Muscle layer of colon (tissue), 2 donors: ENCODE data around the gene FAM222A.
"Not testable (repeated sequence)": the region's sequence is repeated elsewhere in the genome, so short reads cannot be mapped to it uniquely, and the experiment has no call there.

Experiments used
- H3K27ac ChIP-seq: one replicate; pipeline ENCODE4 v1.7.0; 2013; ENCODE audit warnings: low read depth, mild to moderate bottlenecking, low read length, moderate library complexity
- H3K27me3 ChIP-seq, 2 donors: one replicate each; pipeline ENCODE4 v1.7.0; 2013; ENCODE audit warnings: low read length in 2 of 2, mild to moderate bottlenecking in 2 of 2; ENCODE audit not compliant: insufficient read depth in 2 of 2, control insufficient read depth in 1 of 2
- H3K36me3 ChIP-seq: one replicate; pipeline ENCODE4 v1.7.0; 2013; ENCODE audit warnings: mild to moderate bottlenecking, low read length; ENCODE audit not compliant: insufficient read depth
- H3K4me1 ChIP-seq: one replicate; pipeline ENCODE4 v1.7.0; 2013; ENCODE audit warnings: mild to moderate bottlenecking, low read length; ENCODE audit not compliant: insufficient read depth
- H3K4me3 ChIP-seq, 2 donors: one replicate each; pipeline ENCODE4 v1.7.0; 2013; ENCODE audit warnings: low read length in 2 of 2, low read depth in 1 of 2, mild to moderate bottlenecking in 1 of 2, moderate library complexity in 1 of 2
- H3K9ac ChIP-seq: one replicate; pipeline ENCODE4 v1.7.0; 2013; ENCODE audit warnings: low read length
- H3K9me3 ChIP-seq: one replicate; pipeline ENCODE4 v1.7.0; 2013; ENCODE audit warnings: mild to moderate bottlenecking, low read length
- donor health status: abdominal sarcoma.
- donor health status: Adenocarcinoma of cecum.

The FAM222A gene

DNA sequence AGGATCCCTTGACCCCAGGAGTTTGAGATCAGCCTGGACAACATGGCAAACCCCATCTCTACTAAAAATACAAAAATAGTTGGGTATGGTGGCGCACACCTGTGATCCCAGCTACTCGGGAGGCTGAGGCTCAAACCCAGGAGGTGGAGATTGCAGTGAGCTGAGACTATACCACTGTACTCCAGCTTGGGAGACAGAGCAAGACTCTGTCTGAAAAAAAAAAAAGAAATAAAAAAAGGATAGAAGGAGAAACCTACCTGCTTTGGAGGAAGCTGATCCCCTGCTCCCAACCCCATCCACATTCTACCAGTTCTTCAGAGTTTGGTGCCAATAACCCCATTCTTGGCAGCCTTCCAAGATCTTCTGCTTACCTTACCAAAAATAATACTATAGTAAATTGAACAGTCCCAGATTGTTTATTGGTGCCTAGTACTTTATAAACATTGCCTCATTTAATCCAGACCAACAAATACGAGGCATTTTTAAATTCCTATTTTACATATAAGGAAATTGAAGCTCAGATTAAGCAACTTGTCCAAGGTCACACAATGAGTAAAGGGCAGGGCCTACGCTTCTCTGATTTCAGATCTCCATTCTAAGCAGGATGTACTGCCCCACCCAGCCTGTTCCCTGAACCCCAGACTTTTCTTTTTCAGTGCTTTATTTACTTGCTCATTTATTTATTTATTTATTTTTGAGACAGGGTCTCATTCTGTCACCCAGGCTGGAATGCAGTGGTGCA, 33.2 kb upstream of the FAM222A start:
- Histone ChIP-seq H3K9me3 (no peaks in the 10 kb centered on the region), H3K9ac (no peak overlapping the region), H3K4me1 (peaks cover 6% of the 10 kb centered on the region), H3K27me3 (no peaks in the 10 kb centered on the region), H3K27ac (no peak overlapping the region), H3K36me3 (no peaks in the 10 kb centered on the region), H3K4me3 (no peak overlapping the region)

DNA sequence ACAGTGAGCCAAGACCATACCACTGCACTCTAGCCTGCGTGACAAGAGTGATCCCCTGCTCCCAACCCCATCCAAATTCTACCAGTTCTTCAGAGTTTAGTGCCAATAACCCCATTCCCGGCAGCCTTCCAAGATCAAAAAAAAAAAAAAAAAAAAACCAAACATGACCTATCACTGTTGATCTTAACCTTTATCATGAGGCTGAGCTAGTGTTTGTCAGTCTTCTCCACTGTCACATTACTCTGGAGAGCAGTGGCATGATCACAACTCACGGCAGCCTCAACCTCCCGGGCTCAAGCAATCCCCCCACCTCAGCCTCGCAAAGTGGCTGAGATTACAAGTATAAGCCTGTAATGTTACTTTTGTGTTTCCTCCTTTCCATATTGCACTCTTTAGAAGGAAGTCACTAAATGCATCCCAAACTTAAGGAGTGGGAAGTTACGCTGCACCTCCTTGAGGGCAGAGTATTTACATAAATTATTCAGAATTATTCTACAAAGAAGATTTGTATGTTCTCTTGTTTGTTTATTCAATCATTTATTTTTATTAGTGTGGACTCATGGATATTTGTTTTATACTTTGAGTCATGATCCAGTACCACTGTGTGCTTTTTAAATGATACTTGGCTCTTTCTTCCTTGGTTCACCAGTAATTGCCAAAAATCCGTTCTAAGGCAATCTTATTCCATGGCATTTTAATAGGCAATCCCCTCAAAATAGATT, 31.5 kb upstream of the FAM222A start:
- Histone ChIP-seq H3K4me1 (peaks cover 6% of the 10 kb centered on the region), H3K9me3 (no peaks in the 10 kb centered on the region), H3K27me3 (no peaks in the 10 kb centered on the region), H3K4me3 (no peak overlapping the region), H3K36me3 (no peaks in the 10 kb centered on the region), H3K9ac (no peak overlapping the region), H3K27ac (no peak overlapping the region)

DNA sequence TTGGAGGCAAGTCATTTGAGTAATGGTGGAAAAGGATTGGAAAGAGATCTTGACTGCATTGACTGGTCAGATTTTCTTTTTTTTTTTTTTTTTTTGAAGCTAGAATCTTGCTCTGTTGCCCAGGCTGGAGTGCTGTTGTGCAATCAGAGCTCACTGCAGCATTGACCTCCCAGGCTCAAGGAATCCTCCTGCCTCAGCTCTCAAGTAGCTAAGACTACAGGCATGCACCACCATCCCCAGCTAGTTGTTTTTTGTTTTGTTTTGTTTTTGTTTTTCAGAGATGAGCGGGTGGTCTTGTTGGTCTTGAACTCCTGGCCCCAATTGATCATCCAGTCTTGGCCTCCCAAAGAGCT, 30.9 kb upstream of the FAM222A start:
- Histone ChIP-seq H3K4me1 (peaks cover 6% of the 10 kb centered on the region), H3K9me3 (no peaks in the 10 kb centered on the region), H3K36me3 (no peaks in the 10 kb centered on the region), H3K27ac (no peak overlapping the region), H3K9ac (no peak overlapping the region), H3K27me3 (no peaks in the 10 kb centered on the region), H3K4me3 (no peak overlapping the region)

DNA sequence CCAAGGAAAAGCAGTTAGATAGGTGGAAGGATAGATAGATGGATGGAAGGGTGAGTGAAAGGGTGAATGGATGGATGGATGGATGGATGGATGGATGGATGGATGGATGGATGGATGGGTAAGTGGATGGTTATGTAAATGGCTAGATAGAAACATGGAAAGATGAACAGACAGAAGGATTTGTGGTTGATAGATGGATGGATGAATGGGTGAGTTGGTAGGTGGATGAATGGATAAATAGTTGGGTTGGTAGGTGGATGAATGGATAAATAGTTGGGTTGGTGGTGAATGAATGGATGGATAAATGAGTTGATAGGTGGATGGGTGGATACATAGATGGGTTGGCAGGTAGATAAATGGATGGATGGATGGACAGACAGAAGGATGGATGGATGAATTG, 30.3 kb upstream of the FAM222A start:
- Histone ChIP-seq H3K27ac (no peak overlapping the region), H3K9ac (no peak overlapping the region), H3K4me1 (peaks cover 6% of the 10 kb centered on the region), H3K27me3 (no peaks in the 10 kb centered on the region), H3K36me3 (no peaks in the 10 kb centered on the region), H3K9me3 (no peaks in the 10 kb centered on the region), H3K4me3 (no peak overlapping the region)

DNA sequence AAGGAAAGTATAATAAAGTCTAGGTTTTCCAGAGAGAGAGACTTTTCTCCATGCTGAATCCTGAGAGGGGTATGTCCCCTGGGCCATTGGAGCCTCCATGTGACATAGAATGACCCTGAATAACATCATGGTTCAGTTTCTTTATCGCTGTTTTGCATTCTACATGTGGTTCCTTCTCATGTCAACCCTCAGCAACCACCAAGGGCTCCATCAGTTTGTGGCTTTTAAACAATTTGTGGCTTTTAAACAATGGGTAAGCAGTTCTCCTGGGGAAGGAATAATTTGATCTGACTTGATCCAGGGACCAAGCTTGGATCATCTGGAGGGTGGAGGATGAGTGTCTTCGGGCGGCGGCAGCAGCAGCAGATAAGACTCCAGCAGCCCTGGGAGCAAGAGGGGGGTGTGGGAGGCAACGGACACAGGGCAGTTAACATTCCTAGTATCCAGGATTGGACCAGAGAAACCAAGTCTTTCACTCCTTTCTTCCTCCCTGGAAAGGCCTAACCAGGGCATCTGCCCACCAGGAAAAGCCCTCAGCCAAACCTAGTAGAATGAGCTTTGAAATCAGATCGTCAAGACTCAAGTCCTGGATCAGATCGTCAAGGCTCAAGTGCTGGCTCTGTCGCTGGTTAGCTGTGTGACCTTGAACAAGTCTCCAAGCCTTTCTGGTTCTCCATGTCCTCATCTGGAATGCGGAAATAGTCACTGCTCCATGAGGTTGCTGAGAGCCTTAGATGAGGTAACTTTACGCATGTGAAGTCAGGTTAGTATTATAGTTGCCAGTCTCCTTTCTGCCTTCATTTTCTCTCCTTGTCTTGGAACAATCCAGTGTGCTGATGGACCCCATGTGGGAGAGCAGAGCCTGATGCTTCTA, 27.8 kb upstream of the FAM222A start:
- Histone ChIP-seq H3K4me3 (no peak overlapping the region), H3K9ac (no peak overlapping the region), H3K36me3 (no peaks in the 10 kb centered on the region), H3K27ac (no peak overlapping the region), H3K4me1 (no peaks in the 10 kb centered on the region), H3K9me3 (no peaks in the 10 kb centered on the region), H3K27me3 (no peaks in the 10 kb centered on the region)

DNA sequence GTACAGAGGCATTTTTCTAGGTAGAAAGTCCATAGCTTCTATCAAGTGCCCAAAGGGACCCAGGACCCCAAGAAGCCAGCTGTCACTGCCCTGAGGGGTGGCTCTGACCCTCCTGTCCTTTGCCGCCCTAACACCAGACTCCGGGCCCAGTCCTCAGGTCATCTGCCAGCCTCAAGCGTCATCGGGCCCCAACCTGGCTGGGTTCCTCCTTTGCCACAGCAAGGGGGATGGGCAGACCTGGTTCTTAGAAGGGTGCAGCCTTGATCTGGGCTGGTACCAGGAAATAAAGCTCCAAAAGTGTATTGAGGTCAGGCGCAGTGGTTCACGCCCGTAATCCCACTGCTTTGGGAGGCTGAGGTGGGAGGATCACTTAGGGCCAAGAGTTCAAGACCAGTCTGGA, 27.1 kb upstream of the FAM222A start:
- no peaks in the 10 kb centered on the region for H3K9me3 ChIP-seq
- no peak overlapping the region for H3K4me3 ChIP-seq
- no peaks in the 10 kb centered on the region for H3K4me1 ChIP-seq
- no peaks in the 10 kb centered on the region for H3K27me3 ChIP-seq
- no peak overlapping the region for H3K27ac ChIP-seq
- H3K9ac ChIP-seq = no peak overlapping the region
- H3K36me3 ChIP-seq = no peaks in the 10 kb centered on the region

DNA sequence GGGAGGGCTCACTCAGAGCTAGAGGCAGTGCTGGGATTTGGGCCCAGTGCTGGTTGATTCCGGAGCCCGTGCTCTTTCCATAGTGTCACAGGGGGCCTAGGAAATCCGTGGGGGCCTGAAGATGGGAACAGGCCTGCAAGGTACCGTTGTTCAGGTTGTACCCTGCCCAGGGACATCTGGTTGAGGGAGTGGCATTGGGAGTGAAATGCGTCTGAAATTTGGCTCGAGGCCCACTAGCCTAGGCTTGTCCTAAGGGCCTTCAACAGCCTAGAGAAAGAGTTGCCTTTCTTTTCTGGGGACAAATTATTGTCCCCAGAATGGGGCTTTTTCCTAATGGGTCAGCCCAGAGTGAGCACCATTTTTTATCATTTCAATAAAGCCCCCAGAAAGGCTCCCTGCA, 26.4 kb upstream of the FAM222A start:
- Histone ChIP-seq H3K27ac (no peak overlapping the region), H3K9me3 (no peaks in the 10 kb centered on the region)

DNA sequence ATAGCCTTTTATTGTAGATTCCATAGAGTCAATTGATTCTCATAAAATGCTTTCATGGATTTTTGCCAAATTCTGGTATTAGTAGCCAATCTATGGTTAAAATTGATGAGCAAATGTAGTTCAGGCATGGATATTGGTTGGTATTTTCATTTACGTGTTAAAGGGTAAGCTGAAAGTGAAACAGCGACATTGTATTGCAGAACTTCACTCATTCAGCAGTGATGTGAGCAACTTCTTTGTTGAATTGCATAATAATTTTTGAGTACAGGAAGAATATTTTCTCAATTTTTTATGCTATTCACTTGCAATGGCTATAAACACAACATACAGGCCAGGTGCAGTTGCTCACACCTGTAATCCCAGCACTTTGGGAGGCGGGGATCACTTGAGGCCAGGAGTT, 24.2 kb upstream of the FAM222A start:
- Histone ChIP-seq H3K9me3 (no peaks in the 10 kb centered on the region), H3K4me3 (no peak overlapping the region), H3K9ac (no peak overlapping the region), H3K4me1 (no peaks in the 10 kb centered on the region), H3K27ac (no peak overlapping the region), H3K27me3 (no peaks in the 10 kb centered on the region), H3K36me3 (no peaks in the 10 kb centered on the region)

More for the DNA sequence above, 26.4 kb upstream of the FAM222A start:
- Histone ChIP-seq H3K9ac (no peak overlapping the region), H3K4me1 (no peaks in the 10 kb centered on the region), H3K4me3 (no peak overlapping the region), H3K27me3 (no peaks in the 10 kb centered on the region), H3K36me3 (no peaks in the 10 kb centered on the region)

DNA sequence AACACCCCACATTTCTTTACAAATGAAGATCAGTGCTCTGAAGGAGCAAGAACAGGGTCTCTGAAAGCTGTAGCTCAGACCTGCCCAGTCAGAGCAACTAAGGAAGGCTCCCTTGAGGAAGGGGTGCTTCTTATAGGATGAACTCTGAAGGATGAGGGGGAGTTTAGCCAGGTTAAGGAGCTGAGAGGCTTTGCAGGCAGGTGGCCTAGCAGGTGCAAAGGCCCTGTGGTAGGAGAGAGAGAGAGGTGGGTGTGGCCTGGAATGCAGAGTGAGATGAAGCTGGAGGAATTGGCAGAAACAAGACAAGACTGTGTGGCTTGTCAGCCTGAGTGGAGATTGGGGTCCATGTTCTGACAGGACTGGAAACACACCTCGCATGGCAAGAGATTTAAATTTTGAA, 20.5 kb upstream of the FAM222A start:
- Histone ChIP-seq H3K4me3 (no peak overlapping the region), H3K9me3 (no peaks in the 10 kb centered on the region), H3K36me3 (no peaks in the 10 kb centered on the region), H3K27me3 (no peaks in the 10 kb centered on the region), H3K27ac (no peak overlapping the region), H3K4me1 (peaks cover 15% of the 10 kb centered on the region), H3K9ac (no peak overlapping the region)

DNA sequence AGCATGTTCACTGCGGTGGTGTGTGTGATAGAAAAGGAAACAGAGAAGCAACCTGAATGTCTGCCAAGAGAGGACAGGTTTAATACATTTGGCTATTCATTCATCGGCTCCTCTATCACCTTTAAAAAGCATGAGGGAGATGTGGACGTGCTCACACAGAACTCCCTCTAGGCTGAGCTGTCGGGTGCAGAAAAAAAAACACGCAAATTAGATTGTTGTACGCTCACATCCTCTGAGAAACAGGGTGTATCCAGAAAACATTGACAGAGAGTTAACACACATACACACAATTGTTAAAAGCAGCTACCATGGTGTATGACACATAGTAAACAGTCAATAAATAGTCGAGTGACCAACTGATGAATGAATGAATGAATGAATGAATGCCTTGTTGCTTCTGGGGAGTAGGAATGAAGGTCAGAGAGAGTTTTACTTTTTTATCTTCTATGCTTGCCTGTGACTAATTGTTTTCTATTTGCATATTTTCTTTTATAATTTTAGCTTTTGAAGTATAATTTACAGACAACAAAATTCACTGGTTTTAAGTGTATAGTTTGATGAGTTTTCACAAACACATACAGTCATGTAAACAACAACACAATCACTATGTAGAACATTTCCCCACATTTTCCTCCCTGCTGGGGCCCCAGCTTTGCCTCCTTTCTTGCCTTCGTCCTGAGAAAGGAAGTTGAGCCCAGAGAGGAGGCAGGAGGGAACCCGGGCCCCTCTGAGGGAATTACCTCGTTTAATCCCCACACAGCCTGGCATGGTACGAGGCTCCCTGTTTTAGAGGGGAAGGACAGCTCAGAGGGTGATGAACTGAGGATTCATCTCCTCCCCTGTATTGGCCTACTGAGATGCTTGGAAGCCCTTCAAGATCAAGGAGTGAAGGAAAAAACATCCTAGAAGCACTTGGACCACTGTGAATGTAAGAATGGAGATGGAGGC, 19.7 kb upstream of the FAM222A start:
- no peaks in the 10 kb centered on the region for H3K36me3 ChIP-seq
- H3K9me3 ChIP-seq = no peaks in the 10 kb centered on the region
- H3K9ac ChIP-seq = no peak overlapping the region
- H3K27ac ChIP-seq = no peak overlapping the region
- no peak overlapping the region for H3K4me3 ChIP-seq
- H3K27me3 ChIP-seq = no peaks in the 10 kb centered on the region
- peaks cover 15% of the 10 kb centered on the region for H3K4me1 ChIP-seq

DNA sequence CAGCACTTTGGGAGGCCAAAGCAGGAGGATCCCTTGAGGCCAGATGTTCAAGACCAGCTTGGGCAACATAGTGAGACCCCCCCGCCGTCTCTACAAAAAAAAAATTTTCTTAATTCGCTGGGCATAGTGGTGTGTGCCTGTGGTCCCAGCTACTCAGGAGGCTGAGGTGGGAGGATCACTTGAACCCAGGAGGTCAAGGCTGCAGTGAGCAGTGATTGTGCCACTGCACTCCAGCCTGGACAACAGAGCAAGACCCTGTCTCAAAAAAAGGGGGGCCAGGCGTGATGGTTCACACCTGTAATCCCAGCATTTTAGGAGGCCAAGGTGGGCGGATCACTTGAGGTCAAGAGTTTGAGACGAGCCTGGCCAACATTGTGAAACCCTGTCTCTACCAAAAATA, 19.0 kb upstream of the FAM222A start:
- not testable (repeated sequence) for H3K36me3 ChIP-seq, H3K9me3 ChIP-seq, H3K4me3 ChIP-seq, H3K27me3 ChIP-seq, H3K27ac ChIP-seq, H3K9ac ChIP-seq
- H3K4me1 ChIP-seq = peaks cover 15% of the 10 kb centered on the region
